ENCODE measurements around the gene KIAA1328.

Gene KIAA1328

DNA sequence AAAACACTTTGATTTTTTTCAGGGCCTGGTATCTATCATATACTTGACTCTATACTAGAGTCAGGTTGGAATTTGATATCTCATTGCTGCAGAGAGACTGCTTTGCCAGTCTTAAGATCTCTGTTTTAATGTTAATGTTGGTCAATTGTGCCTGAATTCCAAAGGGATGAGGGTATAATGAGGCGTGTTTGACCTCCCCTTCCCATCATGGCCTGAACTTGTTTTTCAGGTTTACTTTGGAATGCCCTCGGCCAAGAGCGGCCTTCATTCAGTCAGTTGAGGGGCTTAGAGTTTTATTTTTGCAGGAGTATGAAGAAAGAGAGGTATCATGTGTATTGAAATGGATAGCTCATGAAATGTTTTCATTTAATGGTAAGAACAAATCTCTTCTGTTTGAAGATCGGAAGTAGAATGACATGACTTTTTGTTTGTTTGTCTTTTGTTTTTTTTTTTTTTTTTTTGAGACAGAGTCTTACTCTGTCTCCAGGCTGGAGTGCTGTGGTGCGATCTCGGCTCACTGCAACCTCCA, 119.0 kb downstream of the KIAA1328 start:
- TF ChIP-seq, protein P1, sequence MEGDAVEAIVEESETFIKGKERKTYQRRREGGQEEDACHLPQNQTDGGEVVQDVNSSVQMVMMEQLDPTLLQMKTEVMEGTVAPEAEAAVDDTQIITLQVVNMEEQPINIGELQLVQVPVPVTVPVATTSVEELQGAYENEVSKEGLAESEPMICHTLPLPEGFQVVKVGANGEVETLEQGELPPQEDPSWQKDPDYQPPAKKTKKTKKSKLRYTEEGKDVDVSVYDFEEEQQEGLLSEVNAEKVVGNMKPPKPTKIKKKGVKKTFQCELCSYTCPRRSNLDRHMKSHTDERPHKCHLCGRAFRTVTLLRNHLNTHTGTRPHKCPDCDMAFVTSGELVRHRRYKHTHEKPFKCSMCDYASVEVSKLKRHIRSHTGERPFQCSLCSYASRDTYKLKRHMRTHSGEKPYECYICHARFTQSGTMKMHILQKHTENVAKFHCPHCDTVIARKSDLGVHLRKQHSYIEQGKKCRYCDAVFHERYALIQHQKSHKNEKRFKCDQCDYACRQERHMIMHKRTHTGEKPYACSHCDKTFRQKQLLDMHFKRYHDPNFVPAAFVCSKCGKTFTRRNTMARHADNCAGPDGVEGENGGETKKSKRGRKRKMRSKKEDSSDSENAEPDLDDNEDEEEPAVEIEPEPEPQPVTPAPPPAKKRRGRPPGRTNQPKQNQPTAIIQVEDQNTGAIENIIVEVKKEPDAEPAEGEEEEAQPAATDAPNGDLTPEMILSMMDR (IDR thresholded peaks at IDR 0.05) = no peak
- TF ChIP-seq ZFX (IDR thresholded peaks at IDR 0.05; ENCODE audit: borderline replicate concordance) = no peak
- H3K27ac ChIP-seq = no peak overlapping the region

DNA sequence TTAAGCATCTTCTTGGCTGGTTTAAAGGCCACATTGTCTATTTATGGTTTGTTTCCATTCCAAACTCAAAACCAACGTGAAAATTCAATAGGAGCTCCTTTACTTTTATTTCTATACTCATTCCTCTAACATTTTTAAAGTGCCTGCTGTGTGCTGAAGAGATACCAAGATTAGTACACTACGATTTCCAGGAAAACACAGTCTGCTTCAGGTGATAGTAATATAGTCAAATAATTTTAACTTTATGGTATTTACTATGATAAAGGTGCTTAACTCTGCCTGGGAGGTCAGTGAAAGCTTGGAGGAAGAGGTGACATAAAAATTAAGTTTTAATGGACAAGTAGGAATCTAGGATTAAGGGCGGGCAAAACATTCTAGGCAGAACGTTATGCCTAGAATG, 121.4 kb downstream of the KIAA1328 start:
- TF ChIP-seq ZFX (IDR thresholded peaks at IDR 0.05; ENCODE audit: borderline replicate concordance) = no peak
- TF ChIP-seq, protein P1 (IDR thresholded peaks at IDR 0.05) = no peak
- no peak overlapping the region for H3K27ac ChIP-seq

DNA sequence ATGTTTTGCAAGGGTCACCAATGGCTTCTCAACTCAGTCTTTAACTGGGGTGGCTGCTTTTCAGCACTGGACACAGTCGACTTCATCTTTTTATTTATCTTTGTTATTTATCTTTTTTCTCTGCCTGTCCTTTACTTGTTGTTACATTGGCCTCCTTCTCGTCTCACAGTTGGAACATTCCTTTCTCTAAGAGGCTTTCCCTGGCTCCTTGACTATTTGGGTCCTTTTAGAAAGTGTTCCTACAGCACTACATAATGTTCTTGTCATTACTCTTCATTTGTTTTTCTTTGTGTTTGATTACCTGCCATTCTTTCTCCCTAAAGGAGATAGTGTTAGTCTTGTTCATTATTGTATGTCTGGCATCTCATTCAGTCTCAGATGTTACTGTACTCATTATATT, 122.0 kb downstream of the KIAA1328 start:
- TF ChIP-seq, protein P1 (IDR thresholded peaks at IDR 0.05) = no peak
- no peak for TF ChIP-seq ZFX (IDR thresholded peaks at IDR 0.05; ENCODE audit: borderline replicate concordance)
- no peak overlapping the region for H3K27ac ChIP-seq

DNA sequence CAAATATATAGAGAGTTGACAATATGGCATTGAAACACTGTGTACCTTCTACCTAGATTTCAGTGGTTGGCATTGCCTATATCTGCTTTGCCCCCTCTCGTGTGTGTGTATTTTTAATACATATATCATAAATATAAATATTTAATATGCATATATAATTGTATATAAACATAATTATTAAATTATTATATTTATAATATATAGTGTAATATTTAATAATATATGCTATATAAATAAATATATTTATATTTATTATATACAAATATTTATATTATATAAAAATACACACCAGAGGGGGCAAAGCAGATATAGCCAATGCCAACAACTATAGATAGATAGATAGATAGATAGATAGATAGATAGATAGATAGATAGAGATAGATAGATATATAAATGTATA, 124.1 kb downstream of the KIAA1328 start:
- H3K27ac ChIP-seq = no peak overlapping the region
- TF ChIP-seq ZFX (IDR thresholded peaks at IDR 0.05; ENCODE audit: borderline replicate concordance) = no peak
- TF ChIP-seq, protein P1 (IDR thresholded peaks at IDR 0.05) = no peak

DNA sequence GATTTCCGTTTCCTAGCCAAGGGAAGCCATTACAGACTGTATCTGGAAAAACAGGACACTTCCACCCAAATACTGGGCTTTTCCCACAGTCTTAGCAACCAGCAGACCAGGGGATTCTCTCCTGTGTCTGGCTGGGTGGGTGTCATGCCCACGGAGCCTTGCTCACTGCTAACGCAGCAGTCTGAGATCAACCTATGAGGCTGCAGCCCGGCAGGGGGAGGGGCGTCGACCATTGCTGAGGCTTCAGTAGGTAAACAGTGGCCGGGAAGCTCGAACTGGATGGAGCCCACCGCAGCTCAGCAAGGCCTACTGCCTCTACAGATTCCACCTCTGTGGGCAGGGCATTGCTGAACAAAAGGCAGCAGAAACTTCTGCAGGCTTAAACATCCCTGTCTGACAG, 131.1 kb downstream of the KIAA1328 start:
- H3K27ac ChIP-seq = no peak overlapping the region
- no peak for TF ChIP-seq ZFX (IDR thresholded peaks at IDR 0.05; ENCODE audit: borderline replicate concordance)
- TF ChIP-seq, protein P1 (IDR thresholded peaks at IDR 0.05) = no peak

DNA sequence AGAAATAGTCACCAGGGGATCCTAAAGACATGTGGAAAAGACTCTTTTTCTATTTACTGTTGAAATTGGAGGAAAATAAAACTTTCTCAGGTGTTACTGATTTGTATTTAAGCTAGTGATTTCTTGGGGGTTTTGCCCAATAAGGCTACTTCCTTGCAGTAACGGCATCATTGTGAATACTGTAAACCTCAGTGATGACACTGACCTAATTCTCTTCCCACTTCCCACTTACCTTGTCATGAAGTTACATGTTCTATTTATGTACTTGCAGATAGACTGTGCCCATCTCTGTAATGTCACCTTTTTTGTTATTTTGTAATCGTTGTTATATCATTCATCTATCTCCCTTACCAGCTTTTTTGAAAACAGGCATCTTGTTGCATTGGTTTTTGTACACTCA, 134.5 kb downstream of the KIAA1328 start:
- H3K27ac ChIP-seq = no peak overlapping the region

DNA sequence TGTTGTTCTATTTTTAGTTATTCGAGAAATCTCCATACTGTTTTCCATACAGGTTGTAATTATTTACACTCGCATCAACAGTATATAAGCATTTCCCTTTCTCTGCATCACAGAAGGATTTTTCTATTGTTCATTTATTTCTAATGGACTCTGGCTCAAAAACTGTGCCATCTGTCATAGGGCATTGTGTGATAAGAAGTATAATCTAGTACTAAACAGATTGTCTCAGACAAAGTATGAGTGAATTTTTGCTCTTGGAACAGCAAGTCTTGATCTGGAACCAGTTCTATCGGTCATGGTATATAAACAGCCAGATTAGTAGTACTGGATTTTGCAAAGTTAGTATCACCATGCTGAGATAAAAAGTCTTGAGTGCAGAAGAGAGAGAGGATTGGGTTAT, 145.8 kb downstream of the KIAA1328 start:
- TF ChIP-seq, protein P1 (IDR thresholded peaks at IDR 0.05) = no peak
- no peak for TF ChIP-seq ZFX (IDR thresholded peaks at IDR 0.05; ENCODE audit: borderline replicate concordance)
- no peak overlapping the region for H3K27ac ChIP-seq

More for the DNA sequence above, 134.5 kb downstream of the KIAA1328 start:
- TF ChIP-seq ZFX (IDR thresholded peaks at IDR 0.05; ENCODE audit: borderline replicate concordance) = no peak
- TF ChIP-seq, protein P1 (IDR thresholded peaks at IDR 0.05) = no peak

Data from 22Rv1 (cell line).